Fibroblast of lung (primary cell): Measurements from ENCODE around the gene ZBTB40. TPM values are rescaled to one million over a fixed set of nuclear protein-coding genes. Genes with fewer than 3 reads are reported as not detected.

ENCODE experiments used
- DNase-seq, 2 donors: peaks; one replicate each; pipeline versions ENCODE4 v3.0.0 to v3.0.0-alpha.2; 2010; ENCODE audit warnings: low read depth in 2 of 2
- H2AFZ ChIP-seq: 2 replicates; pipeline ENCODE4 v1.5.1; 2012; ENCODE audit warnings: low read length, control low read depth, inconsistent platforms
- H3K27ac ChIP-seq: 2 replicates; pipeline ENCODE4 v1.5.1; 2011; ENCODE audit warnings: low read length, control low read depth; ENCODE audit not compliant: insufficient read depth
- H3K27me3 ChIP-seq: 2 replicates; pipeline ENCODE4 v1.5.1; 2011; ENCODE audit warnings: mild to moderate bottlenecking, low read length; ENCODE audit not compliant: control insufficient read depth, insufficient read depth
- H3K36me3 ChIP-seq: 2 replicates; pipeline ENCODE4 v1.5.1; 2011; ENCODE audit warnings: low read length; ENCODE audit not compliant: control insufficient read depth, insufficient read depth
- H3K4me1 ChIP-seq: 2 replicates; pipeline ENCODE4 v1.5.1; 2011; ENCODE audit warnings: low read length; ENCODE audit not compliant: control insufficient read depth, insufficient read depth; ENCODE audit errors: extremely low read depth
- H3K4me2 ChIP-seq: 2 replicates; pipeline ENCODE4 v1.5.1; 2011; ENCODE audit warnings: low read length, control low read depth; ENCODE audit not compliant: insufficient read depth; ENCODE audit errors: extremely low read depth
- H3K4me3 ChIP-seq, 4 experiments: fragments of 200-600 bp in 1 of 4; sonication (generic) in 1 of 4; replicated peaks in 1 of 4; 2 replicates each; pipeline ENCODE4 v1.5.1; 2011 to 2016; ENCODE audit warnings: low read length in 4 of 4, low read depth in 3 of 4, mild to moderate bottlenecking in 3 of 4, control low read depth in 2 of 4, inconsistent platforms in 1 of 4, mixed read lengths in 1 of 4; ENCODE audit not compliant: insufficient read depth in 1 of 4; ENCODE audit errors: control extremely low read depth in 1 of 4
- H3K79me2 ChIP-seq: 2 replicates; pipeline ENCODE4 v1.5.1; 2012; ENCODE audit warnings: mild to moderate bottlenecking, low read length, inconsistent platforms; ENCODE audit not compliant: control insufficient read depth, insufficient read depth
- H3K9ac ChIP-seq: 2 replicates; pipeline ENCODE4 v1.5.1; 2011; ENCODE audit warnings: mild to moderate bottlenecking, low read length, control low read depth; ENCODE audit not compliant: insufficient read depth
- H3K9me3 ChIP-seq: 2 replicates; pipeline ENCODE4 v1.5.1; 2012; ENCODE audit warnings: low read depth, low read length; ENCODE audit not compliant: control insufficient read depth, insufficient read depth
- H4K20me1 ChIP-seq: 2 replicates; pipeline ENCODE4 v1.5.1; 2011; ENCODE audit warnings: low read length; ENCODE audit not compliant: control insufficient read depth, insufficient read depth; ENCODE audit errors: extremely low read depth
- EZH2 ChIP-seq: IDR thresholded peaks from 2 replicates; pipeline ENCODE4 v1.5.1; 2012; ENCODE audit warnings: low read length, control low read depth, mild to moderate bottlenecking; ENCODE audit errors: missing control alignments
- polyA plus RNA-seq, 2 donors: library from polyadenylated mRNA; depleted of rRNA in 1 of 2; stranded (reverse) in 1 of 2; unstranded in 1 of 2; fragments of >200 nt; gene quantifications; 2 replicates each; pipeline ENCODE4 v1.2.1, GENCODE V29; 2011 to 2012; ENCODE audit warnings: missing spikeins in 1 of 2
- total RNA-seq: library from RNA; depleted of rRNA; stranded (reverse); fragments of >200 nt; gene quantifications from 2 replicates; pipeline ENCODE4 v1.2.1, GENCODE V29; 2014
- TF ChIP-seq, protein P1 (sequence below), 2 donors: IDR thresholded peaks in 1 of 2; conservative IDR thresholded peaks in 1 of 2; 1 replicate in 1 of 2; 2 replicates in 1 of 2; pipeline ENCODE4 v1.5.1; 2011 to 2012; ENCODE audit warnings: low read length in 2 of 2, control low read depth in 1 of 2, inconsistent platforms in 1 of 2, low read depth in 1 of 2, mild to moderate bottlenecking in 1 of 2

The ZBTB40 gene
- total and polyA plus RNA-seq, 2 donors (not counting 1 experiment from before 2014, with no cell fraction given): 3.4 to 12.4 TPM

DNA sequence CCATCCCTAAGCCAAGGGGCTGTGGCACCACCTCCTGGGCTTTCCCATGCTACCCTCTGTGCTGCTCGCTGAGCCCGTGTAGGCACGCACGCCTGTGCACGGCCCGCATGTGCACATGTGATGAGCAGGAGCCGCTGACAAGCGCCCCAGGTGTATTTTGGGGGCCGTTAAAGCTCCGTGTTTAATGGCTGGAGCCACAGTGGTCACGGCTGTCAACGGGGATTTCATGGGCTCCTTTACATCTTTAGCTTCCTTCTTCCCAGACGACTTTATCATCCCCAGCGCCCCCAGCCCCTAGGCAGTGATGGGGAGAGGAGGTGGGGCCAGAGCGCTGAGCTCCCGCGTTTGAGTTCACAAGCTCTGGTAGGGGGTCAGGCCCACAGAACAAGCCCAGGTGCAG lies 99.9 kb downstream of the ZBTB40 start:
- peaks cover 40% of the 10 kb centered on the region for H3K27me3 ChIP-seq
- H3K9ac ChIP-seq: no peak overlapping the region
- H3K4me3 ChIP-seq: no peak overlapping the region
- no peak overlapping the region for H2AFZ ChIP-seq
- no peaks in the 10 kb centered on the region for H4K20me1 ChIP-seq
- H3K4me1 ChIP-seq: no peaks in the 10 kb centered on the region
- TF ChIP-seq, protein P1, sequence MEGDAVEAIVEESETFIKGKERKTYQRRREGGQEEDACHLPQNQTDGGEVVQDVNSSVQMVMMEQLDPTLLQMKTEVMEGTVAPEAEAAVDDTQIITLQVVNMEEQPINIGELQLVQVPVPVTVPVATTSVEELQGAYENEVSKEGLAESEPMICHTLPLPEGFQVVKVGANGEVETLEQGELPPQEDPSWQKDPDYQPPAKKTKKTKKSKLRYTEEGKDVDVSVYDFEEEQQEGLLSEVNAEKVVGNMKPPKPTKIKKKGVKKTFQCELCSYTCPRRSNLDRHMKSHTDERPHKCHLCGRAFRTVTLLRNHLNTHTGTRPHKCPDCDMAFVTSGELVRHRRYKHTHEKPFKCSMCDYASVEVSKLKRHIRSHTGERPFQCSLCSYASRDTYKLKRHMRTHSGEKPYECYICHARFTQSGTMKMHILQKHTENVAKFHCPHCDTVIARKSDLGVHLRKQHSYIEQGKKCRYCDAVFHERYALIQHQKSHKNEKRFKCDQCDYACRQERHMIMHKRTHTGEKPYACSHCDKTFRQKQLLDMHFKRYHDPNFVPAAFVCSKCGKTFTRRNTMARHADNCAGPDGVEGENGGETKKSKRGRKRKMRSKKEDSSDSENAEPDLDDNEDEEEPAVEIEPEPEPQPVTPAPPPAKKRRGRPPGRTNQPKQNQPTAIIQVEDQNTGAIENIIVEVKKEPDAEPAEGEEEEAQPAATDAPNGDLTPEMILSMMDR (conservative IDR thresholded peaks at IDR 0.05 in 1 of 2, IDR thresholded peaks at IDR 0.05 in 1 of 2; ENCODE audit: low read depth in 1 of 2, low read length in 2 of 2): no peak
- TF ChIP-seq EZH2: no peak
- no peaks in the 10 kb centered on the region for H3K9me3 ChIP-seq
- H3K4me2 ChIP-seq: no peak overlapping the region
- no peaks in the 10 kb centered on the region for H3K79me2 ChIP-seq
- H3K27ac ChIP-seq: no peak overlapping the region
- no peaks in the 10 kb centered on the region for H3K36me3 ChIP-seq
- no peak for DNase-seq

DNA sequence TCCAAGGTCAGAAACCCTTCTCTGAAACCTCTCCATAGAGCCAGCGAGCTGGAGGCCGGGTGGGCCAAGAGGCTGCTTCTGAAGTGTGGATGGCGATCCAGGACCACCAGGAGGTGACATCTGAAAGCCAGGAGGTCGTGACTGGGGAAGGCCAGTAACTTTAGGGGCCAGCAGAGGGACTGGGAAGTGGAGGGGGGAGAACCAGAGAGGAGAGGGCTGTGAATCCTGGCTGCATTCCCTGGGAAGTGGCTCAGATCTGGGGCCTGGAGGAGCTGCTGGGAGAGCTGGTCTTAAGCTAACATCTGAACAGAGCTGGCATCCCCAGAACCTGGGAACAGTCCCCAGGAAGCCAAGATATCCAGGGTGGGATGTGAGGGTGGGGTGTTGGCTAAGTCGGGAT lies 100.4 kb downstream of the ZBTB40 start:
- Histone ChIP-seq H3K4me2 (no peak overlapping the region), H3K4me3 (no peak overlapping the region), H3K9me3 (no peaks in the 10 kb centered on the region), H4K20me1 (no peaks in the 10 kb centered on the region), H3K36me3 (no peaks in the 10 kb centered on the region), H2AFZ (no peak overlapping the region), H3K27ac (no peak overlapping the region), H3K27me3 (peaks cover 37% of the 10 kb centered on the region), H3K4me1 (no peaks in the 10 kb centered on the region), H3K79me2 (no peaks in the 10 kb centered on the region), H3K9ac (no peak overlapping the region)
- DNase-seq: no peak
- TF ChIP-seq, protein P1 (conservative IDR thresholded peaks at IDR 0.05 in 1 of 2, IDR thresholded peaks at IDR 0.05 in 1 of 2; ENCODE audit: low read depth in 1 of 2, low read length in 2 of 2): no peak
- no peak for TF ChIP-seq EZH2

DNA sequence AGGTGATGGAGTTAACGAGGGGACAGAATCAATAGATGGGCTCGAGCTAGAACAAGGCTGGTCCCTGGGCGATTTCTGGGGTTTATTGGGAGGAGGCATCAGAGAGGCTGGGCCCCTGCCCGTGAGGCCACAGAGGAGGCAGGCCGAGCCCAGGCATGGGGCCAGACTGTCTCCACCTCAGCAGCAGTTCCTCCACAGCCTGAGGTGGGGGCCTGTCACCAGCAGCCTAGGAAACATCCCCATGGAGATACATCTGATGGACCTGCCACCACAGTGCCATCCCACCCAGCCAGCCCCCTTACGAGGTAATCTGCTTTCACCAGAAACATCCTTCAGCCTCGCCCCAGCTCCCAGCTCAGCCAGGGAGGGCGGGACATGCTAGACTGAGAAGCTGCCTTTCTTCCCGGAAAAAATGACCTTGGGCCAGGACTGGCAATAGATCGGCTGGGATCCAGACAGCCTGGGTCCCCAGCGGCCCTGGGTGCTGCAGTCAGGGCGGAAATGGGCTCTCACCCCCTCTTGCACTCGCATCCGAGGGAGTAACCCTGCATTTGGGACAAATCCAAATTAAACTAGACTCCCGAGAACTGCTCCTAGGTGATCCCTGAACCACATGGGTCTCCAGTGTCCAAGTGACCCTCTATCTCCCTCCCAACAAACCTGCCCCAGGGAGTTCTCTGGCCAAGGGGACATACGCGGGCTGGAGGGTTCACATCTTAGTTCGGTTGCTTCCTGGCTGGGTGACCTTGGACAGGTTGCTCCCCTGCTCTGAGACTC lies 101.6 kb downstream of the ZBTB40 start:
- no peaks in the 10 kb centered on the region for H3K4me1 ChIP-seq
- DNase-seq: no peak
- H3K27me3 ChIP-seq: peaks cover 25% of the 10 kb centered on the region
- H3K4me3 ChIP-seq: no peak overlapping the region
- H3K9me3 ChIP-seq: no peaks in the 10 kb centered on the region
- no peak overlapping the region for H3K27ac ChIP-seq
- H3K4me2 ChIP-seq: no peak overlapping the region
- no peak for TF ChIP-seq EZH2
- TF ChIP-seq, protein P1 (conservative IDR thresholded peaks at IDR 0.05 in 1 of 2, IDR thresholded peaks at IDR 0.05 in 1 of 2; ENCODE audit: low read depth in 1 of 2, low read length in 2 of 2): no peak
- no peaks in the 10 kb centered on the region for H4K20me1 ChIP-seq
- no peaks in the 10 kb centered on the region for H3K36me3 ChIP-seq
- H3K9ac ChIP-seq: no peak overlapping the region
- no peaks in the 10 kb centered on the region for H3K79me2 ChIP-seq
- no peak overlapping the region for H2AFZ ChIP-seq
